GM12878 (cell line): ENCODE measurements around the gene POU5F1. TPM values are rescaled to one million over a fixed set of nuclear protein-coding genes. Genes with fewer than 3 reads are reported as not detected.

ENCODE experiments used
- ATAC-seq: fragments of 200-7000 bp; cut with Tn5 transposase; 3 replicates; pipeline ENCODE4 v1.9.1; 2020; ENCODE audit warnings: mild to moderate bottlenecking, moderate library complexity
- BruUV-seq: library from RNA; stranded (reverse); fragments of 400-500 nt; replicated peaks from 2 replicates; lab custom pipeline; 2021; lab: Mats Ljungman, UMichigan
- CTCF ChIA-PET: fragments of 300-600 bp; sonication (Branson Sonifier 250); formaldehyde crosslinking; extraction: SDS; loops from one replicate; lab custom pipeline; 2021; ENCODE audit warnings: inconsistent platforms; lab: Yijun Ruan, JAX
- POLR2A ChIA-PET: fragments of 350-600 bp; formaldehyde crosslinking; extraction: SDS; loops from one replicate; lab custom pipeline; 2021; ENCODE audit warnings: inconsistent platforms; lab: Charles Lee
- RAD21 ChIA-PET: fragments of 300-600 bp; sonication (Branson Sonifier 250); formaldehyde crosslinking; loops from one replicate; lab custom pipeline; 2023; ENCODE audit warnings: antibody characterized with exemption; ENCODE audit not compliant: unreplicated experiment; lab: Charles Lee
- SMC1A ChIA-PET: fragments of 300-600 bp; sonication (Branson Sonifier 250); formaldehyde crosslinking; loops from one replicate; lab custom pipeline; 2023; ENCODE audit not compliant: unreplicated experiment, uncharacterized antibody; lab: Charles Lee
- DNase-seq: peaks from one replicate; pipeline ENCODE4 v3.0.0-alpha.2; 2011; ENCODE audit warnings: low read depth, low spot score
- FAIRE-seq: peaks from 3 replicates; lab custom pipeline; 2011; peaks lifted over from hg19 to GRCh38; lab: Jason Lieb, UNC
- H2AFZ ChIP-seq: 2 replicates; pipeline ENCODE4 v1.6.0; 2011; ENCODE audit warnings: low read depth, low read length, control low read depth; ENCODE audit not compliant: control insufficient read depth
- H3K27ac ChIP-seq: 2 replicates; pipeline ENCODE4 v1.5.1; 2011; ENCODE audit warnings: control low read depth; ENCODE audit not compliant: control insufficient read depth, insufficient read depth
- H3K27me3 ChIP-seq, 2 experiments: replicated peaks in 1 of 2; 2 replicates each; pipeline versions ENCODE4 v1.6.0 to v1.6.1; 2011; ENCODE audit warnings: low read length in 1 of 2; ENCODE audit not compliant: control insufficient read depth in 2 of 2, insufficient read depth in 2 of 2
- H3K36me3 ChIP-seq, 2 experiments: 2 replicates each; pipeline ENCODE4 v1.5.1; 2011; ENCODE audit warnings: low read length in 1 of 2; ENCODE audit not compliant: control insufficient read depth in 2 of 2, insufficient read depth in 2 of 2
- H3K4me1 ChIP-seq: 2 replicates; pipeline ENCODE4 v1.6.1; 2011; ENCODE audit warnings: mild to moderate bottlenecking, low read length, moderate library complexity, mixed read lengths; ENCODE audit not compliant: control insufficient read depth, insufficient read depth
- H3K4me2 ChIP-seq: 2 replicates; pipeline ENCODE4 v1.6.0; 2011; ENCODE audit warnings: control low read depth; ENCODE audit not compliant: control insufficient read depth, insufficient read depth
- H3K4me3 ChIP-seq: fragments of 200-600 bp; sonication (generic); 2 replicates; pipeline ENCODE4 v1.5.1; 2016
- H3K79me2 ChIP-seq: 2 replicates; pipeline ENCODE4 v1.6.0; 2011; ENCODE audit warnings: low read length; ENCODE audit not compliant: control insufficient read depth, insufficient read depth
- H3K9ac ChIP-seq: 2 replicates; pipeline ENCODE4 v1.8.0; 2011; ENCODE audit warnings: low read length, control low read depth, mixed read lengths; ENCODE audit not compliant: control insufficient read depth, insufficient read depth
- H3K9me3 ChIP-seq: replicated peaks from 3 replicates; pipeline ENCODE4 v1.5.1; 2011; ENCODE audit warnings: mild to moderate bottlenecking, low read length; ENCODE audit not compliant: control insufficient read depth, insufficient read depth
- H4K20me1 ChIP-seq: 2 replicates; pipeline ENCODE4 v1.6.0; 2011; ENCODE audit not compliant: control insufficient read depth, insufficient read depth
- ASH2L ChIP-seq: fragments of 300-600, 200-600 bp; sonication (generic); IDR thresholded peaks from 2 replicates; pipeline ENCODE4 v1.6.1; 2017; ENCODE audit warnings: low read depth, mild to moderate bottlenecking, borderline replicate concordance
- CHD1 ChIP-seq: IDR thresholded peaks from 2 replicates; pipeline ENCODE4 v1.6.1; 2012; ENCODE audit warnings: low read depth, low read length, improper control_type of control experiment
- CREM ChIP-seq: IDR thresholded peaks from 2 replicates; pipeline ENCODE4 v1.6.1; 2014; ENCODE audit warnings: antibody characterized with exemption, low read depth
- IRF4 ChIP-seq: IDR thresholded peaks from 2 replicates; pipeline ENCODE4 v1.6.1; 2011; ENCODE audit warnings: low read depth, low read length
- JUND ChIP-seq: IDR thresholded peaks from 2 replicates; pipeline ENCODE4 v1.6.1; 2012; ENCODE audit warnings: low read depth, mild to moderate bottlenecking, low read length, improper control_type of control experiment, moderate library complexity
- MTA3 ChIP-seq: IDR thresholded peaks from 2 replicates; pipeline ENCODE4 v1.6.1; 2012; ENCODE audit warnings: low read length, inconsistent platforms, borderline replicate concordance
- NFXL1 ChIP-seq: fragments of 450-650 bp; IDR thresholded peaks from 2 replicates; pipeline ENCODE4 v1.6.1; 2017; ENCODE audit warnings: antibody characterized with exemption, mild to moderate bottlenecking, borderline replicate concordance
- RBBP5 ChIP-seq: fragments of 200-600 bp; sonication (generic); conservative IDR thresholded peaks from 2 replicates; pipeline ENCODE4 v1.6.1; 2016
- RELA ChIP-seq: fragments of 450-650 bp; IDR thresholded peaks from 2 replicates; pipeline ENCODE4 v1.8.0; 2014; ENCODE audit warnings: borderline replicate concordance; ENCODE audit not compliant: partially characterized antibody
- WGBS: methylation state at CpG from one replicate; pipeline ENCODE4 v1.1.6; 2016; ENCODE audit warnings: low lambda C conversion rate; ENCODE audit not compliant: insufficient replicate concordance, insufficient coverage; ENCODE audit errors: missing lambda C conversion rate; 5-methylcytosine and 5-hydroxymethylcytosine counted together
- in situ Hi-C: fragments of 300-500 bp; cut with MboI; formaldehyde crosslinking; loops from 9 replicates; pipeline ENCODE4 v1.14.3; 2018; ENCODE audit warnings: mixed read lengths
- intact Hi-C: fragments of 100-400 bp; cut with micrococcal nuclease; formaldehyde crosslinking; loops from one replicate; pipeline ENCODE4 v1.14.2; 2022; ENCODE audit not compliant: unreplicated experiment
- polyA plus RNA-seq, 11 experiments: library from polyadenylated mRNA; depleted of rRNA in 4 of 11; unstranded in 6 of 11; stranded (reverse) in 5 of 11; fragments of >200 nt; fragmentation: Nextera tagmentation in 4 of 11; fragmentation: Illumina TruSeq in 1 of 11; extraction: Ambion mirVana in 4 of 11; extraction: Trizol in 1 of 11; gene quantifications; 1 replicate in 1 of 11; 2 replicates in 10 of 11; pipeline versions ENCODE4 v1.2.1 to v1.2.3, GENCODE V29; 2011 to 2016; ENCODE audit warnings: inconsistent platforms in 2 of 11, missing spikeins in 2 of 11, low read depth in 1 of 11
- total RNA-seq, 4 experiments: library from RNA; depleted of rRNA in 3 of 4; stranded (reverse); fragments of >200 nt in 3 of 4; fragmentation: Illumina TruSeq in 1 of 4; extraction: Trizol in 1 of 4; gene quantifications; 2 replicates each; pipeline versions ENCODE4 v1.2.1 to v1.2.3, GENCODE V29; 2013 to 2021
- TF ChIP-seq, protein P1 (sequence below): fragments of 450-650 bp; IDR thresholded peaks from 2 replicates; pipeline ENCODE4 v1.6.1; 2017; ENCODE audit warnings: mild to moderate bottlenecking, moderate library complexity
- TF ChIP-seq, protein P2 (sequence below): fragments of 450-650 bp; formaldehyde crosslinking; IDR thresholded peaks from 2 replicates; pipeline ENCODE4 v1.4.0; 2022; ENCODE audit warnings: mild to moderate bottlenecking, moderate library complexity

POU5F1 gene
- total and polyA plus RNA-seq, 10 of the 15 experiments (the other 5 are each of a cell fraction or from before 2014, with no cell fraction given): 1.4 to 5.5 (median 3.2) TPM

DNA sequence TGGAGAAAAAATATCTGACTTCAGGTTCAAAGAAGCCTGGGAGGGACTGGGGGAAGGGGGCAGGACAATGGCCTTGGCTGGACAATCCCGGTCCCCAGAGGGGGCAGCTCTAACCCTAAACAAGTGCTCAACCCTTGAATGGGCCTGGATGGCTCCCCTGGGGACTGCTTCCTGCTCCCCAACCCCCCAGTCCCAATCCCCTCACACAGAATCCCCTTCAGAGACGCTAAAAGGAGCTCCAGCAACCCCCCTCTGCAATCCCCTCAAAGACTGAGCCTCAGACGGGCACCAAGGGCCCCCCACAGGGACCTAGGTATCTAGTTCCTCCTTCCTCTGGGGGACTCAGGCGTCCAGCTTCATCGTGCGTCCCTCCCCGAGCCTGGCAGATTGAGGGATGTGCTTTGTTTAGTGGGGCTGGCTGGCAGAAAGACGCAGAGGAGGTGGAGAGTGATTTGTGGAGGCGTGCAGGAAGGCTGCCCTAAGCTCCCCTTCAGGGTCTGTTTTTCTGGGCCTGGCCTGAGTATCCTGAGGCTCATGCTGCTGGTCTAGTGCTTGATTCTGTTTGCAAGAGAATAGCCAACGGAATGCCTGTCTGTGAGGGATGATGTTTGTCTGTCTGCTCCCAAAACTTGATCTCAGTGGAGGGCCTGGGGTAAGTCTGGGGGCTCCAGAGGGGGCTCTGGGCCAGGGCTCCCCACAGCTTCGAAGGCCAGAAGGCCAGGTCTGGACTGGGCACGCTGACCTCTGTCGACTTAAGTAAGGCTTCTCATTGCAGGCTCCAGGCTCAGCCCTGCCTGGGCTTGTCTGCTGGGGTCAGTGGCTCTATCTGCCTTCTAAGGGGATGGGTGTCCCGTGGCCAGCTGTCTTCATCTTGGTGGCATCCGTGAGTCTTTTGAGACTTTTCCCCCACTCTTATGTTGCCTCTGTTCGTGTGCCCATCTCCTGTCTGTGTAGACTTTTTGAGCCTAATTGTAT lies 1.7 kb upstream of the POU5F1 start (continued):
- TF ChIP-seq, protein P1, sequence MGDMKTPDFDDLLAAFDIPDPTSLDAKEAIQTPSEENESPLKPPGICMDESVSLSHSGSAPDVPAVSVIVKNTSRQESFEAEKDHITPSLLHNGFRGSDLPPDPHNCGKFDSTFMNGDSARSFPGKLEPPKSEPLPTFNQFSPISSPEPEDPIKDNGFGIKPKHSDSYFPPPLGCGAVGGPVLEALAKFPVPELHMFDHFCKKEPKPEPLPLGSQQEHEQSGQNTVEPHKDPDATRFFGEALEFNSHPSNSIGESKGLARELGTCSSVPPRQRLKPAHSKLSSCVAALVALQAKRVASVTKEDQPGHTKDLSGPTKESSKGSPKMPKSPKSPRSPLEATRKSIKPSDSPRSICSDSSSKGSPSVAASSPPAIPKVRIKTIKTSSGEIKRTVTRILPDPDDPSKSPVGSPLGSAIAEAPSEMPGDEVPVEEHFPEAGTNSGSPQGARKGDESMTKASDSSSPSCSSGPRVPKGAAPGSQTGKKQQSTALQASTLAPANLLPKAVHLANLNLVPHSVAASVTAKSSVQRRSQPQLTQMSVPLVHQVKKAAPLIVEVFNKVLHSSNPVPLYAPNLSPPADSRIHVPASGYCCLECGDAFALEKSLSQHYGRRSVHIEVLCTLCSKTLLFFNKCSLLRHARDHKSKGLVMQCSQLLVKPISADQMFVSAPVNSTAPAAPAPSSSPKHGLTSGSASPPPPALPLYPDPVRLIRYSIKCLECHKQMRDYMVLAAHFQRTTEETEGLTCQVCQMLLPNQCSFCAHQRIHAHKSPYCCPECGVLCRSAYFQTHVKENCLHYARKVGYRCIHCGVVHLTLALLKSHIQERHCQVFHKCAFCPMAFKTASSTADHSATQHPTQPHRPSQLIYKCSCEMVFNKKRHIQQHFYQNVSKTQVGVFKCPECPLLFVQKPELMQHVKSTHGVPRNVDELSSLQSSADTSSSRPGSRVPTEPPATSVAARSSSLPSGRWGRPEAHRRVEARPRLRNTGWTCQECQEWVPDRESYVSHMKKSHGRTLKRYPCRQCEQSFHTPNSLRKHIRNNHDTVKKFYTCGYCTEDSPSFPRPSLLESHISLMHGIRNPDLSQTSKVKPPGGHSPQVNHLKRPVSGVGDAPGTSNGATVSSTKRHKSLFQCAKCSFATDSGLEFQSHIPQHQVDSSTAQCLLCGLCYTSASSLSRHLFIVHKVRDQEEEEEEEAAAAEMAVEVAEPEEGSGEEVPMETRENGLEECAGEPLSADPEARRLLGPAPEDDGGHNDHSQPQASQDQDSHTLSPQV: no peak
- TF ChIP-seq CREM (no peak), IRF4 (no peak)

DNA sequence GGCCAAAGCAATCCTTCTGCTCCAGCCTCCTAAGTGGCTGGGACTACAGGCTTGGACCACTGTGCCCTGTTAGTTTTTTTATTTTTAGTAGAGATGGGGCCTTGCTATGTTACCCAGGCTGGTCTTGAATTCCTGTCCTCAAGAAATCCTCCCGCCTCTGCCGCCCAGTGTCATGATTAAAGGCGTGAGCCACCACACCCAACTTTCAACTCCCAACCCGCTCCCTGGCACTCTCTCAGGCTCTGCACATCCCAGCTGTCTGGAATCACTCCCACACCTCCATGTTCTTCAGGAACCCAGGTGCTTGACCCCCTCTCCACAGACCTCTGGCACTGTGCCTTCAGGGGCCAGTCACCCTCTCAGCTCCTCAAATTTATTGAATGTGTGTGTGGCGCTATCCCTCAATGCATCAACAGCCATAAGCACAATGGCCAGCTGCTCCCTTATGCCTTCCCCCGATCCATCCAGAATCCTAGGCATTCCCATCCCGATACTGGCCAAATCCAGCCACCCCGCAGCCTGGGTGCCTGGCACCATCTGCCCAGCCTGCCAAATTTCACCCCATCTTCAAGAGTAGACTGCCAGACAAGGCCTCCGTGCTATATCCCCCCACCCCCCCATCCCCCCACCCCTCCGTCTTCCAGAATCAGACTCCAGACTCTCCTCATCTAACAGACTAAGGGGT lies 647 bp upstream of the POU5F1 start:
- ChIA-PET CTCF (no interaction called here), POLR2A (no interaction called here), RAD21 (no interaction called here), SMC1A (no interaction called here)
- WGBS: 91% methylated on average over 9 of the region's 10 CpGs
- Histone ChIP-seq H3K9me3 (no peaks in the 10 kb centered on the region), H3K4me2 (no peak overlapping the region), H3K27me3 (no peaks in the 10 kb centered on the region), H3K4me3 (no peak overlapping the region), H3K79me2 (no peaks in the 10 kb centered on the region), H3K36me3 (no peaks in the 10 kb centered on the region), H2AFZ (no peak overlapping the region), H4K20me1 (no peaks in the 10 kb centered on the region), H3K4me1 (peaks cover under 1% of the 10 kb centered on the region), H3K9ac (no peak overlapping the region), H3K27ac (no peak overlapping the region)
- BruUV-seq: no TSS peak
- TF ChIP-seq ASH2L (no peak), RBBP5 (no peak), MTA3 (no peak), JUND (no peak), NFXL1 (no peak), CHD1 (no peak), RELA (no peak)
- TF ChIP-seq, protein P2, sequence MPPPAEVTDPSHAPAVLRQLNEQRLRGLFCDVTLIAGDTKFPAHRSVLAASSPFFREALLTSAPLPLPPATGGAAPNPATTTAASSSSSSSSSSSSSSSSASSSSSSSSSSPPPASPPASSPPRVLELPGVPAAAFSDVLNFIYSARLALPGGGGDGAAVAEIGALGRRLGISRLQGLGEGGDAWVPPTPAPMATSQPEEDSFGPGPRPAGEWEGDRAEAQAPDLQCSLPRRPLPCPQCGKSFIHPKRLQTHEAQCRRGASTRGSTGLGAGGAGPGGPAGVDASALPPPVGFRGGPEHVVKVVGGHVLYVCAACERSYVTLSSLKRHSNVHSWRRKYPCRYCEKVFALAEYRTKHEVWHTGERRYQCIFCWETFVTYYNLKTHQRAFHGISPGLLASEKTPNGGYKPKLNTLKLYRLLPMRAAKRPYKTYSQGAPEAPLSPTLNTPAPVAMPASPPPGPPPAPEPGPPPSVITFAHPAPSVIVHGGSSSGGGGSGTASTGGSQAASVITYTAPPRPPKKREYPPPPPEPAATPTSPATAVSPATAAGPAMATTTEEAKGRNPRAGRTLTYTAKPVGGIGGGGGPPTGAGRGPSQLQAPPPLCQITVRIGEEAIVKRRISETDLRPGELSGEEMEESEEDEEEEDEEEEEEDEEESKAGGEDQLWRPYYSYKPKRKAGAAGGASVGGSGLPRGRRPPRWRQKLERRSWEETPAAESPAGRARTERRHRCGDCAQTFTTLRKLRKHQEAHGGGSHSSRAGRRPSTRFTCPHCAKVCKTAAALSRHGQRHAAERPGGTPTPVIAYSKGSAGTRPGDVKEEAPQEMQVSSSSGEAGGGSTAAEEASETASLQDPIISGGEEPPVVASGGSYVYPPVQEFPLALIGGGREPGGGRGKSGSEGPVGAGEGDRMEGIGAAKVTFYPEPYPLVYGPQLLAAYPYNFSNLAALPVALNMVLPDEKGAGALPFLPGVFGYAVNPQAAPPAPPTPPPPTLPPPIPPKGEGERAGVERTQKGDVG (CRISPR knock-in tag): no peak
- in situ Hi-C loops (no loop called here), intact Hi-C loops (no loop called here)
- DNase-seq (no peak), ATAC-seq (no peak), FAIRE-seq (no peak)
